GM10847 (cell line): Measurements from ENCODE around the gene MDM2.

Source experiments
- POLR2A ChIP-seq: IDR thresholded peaks from 2 replicates; pipeline ENCODE4 v1.6.1; 2011; ENCODE audit not compliant: insufficient read length; ENCODE audit errors: extremely low read depth

Gene MDM2

GRCh38 chr12:68851592-68852306 lies 43.8 kb downstream of the MDM2 start:
- TF ChIP-seq POLR2A: no peak

GRCh38 chr12:68853396-68854077 lies 45.6 kb downstream of the MDM2 start:
- TF ChIP-seq POLR2A: no peak

- no peak for TF ChIP-seq POLR2A
These were observed 46.1 kb downstream of the MDM2 start for GRCh38 chr12:68854078-68854468.

- no peak for TF ChIP-seq POLR2A
These were observed 46.6 kb downstream of the MDM2 start for GRCh38 chr12:68854554-68854953.

DNA sequence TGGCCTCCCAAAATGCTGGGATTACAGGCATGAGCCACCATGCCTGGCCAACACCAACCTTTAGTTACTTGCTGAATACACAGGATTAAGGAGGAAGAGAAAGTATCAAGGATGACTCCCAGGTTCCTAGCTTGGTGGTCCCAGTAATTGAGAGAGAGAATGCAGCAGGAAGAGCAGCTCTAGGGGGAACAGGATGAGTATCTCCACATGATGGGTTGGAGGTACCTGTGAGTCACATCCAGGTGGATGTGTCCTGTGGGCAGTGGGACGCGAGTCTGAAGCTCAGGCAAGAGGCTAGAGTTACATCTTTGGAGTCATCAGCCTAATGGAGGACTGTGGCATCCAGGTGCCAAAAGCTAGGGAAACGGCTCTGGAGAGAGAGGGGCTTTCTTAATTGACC lies 47.1 kb downstream of the MDM2 start:
- no peak for TF ChIP-seq POLR2A

- TF ChIP-seq POLR2A: no peak
These were observed 47.8 kb downstream of the MDM2 start for GRCh38 chr12:68855771-68856170.

GRCh38 chr12:68856510-68856909 lies 48.5 kb downstream of the MDM2 start:
- no peak for TF ChIP-seq POLR2A

GRCh38 chr12:68861890-68862289 lies 53.9 kb downstream of the MDM2 start:
- TF ChIP-seq POLR2A: no peak

- TF ChIP-seq POLR2A: no peak
These were observed 55.3 kb downstream of the MDM2 start for GRCh38 chr12:68863109-68863770.

- TF ChIP-seq POLR2A: no peak
These were observed 56.6 kb downstream of the MDM2 start for GRCh38 chr12:68864604-68865003.

DNA sequence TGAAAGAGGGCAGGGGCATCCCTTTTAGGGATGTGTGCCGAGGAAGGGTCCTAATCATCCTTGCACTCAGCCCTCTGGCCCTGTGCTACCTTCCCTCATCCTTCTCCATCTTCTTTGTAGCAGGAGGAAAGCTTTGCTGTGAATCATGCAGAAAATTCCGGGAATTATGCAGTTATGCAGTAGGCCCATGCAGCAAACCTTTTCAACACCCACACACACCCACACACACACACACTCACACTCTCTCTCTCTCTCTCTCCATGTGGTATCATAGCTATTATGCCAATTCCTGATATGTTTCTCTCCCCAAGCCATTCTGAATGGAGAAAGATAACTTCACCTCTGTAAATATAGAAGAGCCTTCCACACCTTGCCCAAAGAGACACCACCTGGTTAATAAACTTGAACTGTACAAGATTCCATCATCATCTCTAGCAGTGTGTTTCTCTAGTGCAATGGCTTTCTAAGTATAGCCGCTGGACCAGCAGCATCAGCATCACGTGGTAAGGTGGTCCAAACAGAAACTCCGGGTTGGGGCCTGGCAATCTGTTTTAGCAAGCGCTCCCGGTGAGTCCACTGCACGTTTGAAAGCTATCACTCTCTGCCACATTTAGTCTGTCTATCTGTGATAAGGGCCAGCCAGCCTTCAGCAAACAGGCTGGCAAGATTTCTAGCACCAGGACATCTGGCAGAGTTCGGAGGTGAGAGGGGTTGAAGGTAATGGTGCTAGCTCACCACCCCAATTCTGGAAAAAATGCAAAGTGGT lies 57.6 kb downstream of the MDM2 start:
- TF ChIP-seq POLR2A: no peak

DNA sequence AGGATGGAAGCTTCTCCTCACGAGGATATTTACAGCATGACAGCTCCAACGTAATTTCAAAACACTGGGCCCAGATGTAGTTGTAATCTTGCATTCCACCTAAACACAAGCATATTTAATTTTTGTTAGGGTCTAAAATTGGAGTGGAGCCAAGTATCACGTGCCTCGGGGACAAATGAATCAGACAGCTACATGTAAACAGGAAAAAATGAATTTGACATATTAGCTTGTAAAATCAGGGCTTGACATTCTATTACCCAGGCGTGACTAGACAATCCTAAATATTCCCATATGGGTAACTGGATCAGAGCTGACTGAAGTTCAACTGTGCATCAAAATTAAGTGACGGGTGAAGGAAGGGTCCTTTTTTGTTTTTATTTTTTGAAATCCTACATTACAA lies 59.0 kb downstream of the MDM2 start:
- no peak for TF ChIP-seq POLR2A

GRCh38 chr12:68867606-68868005 lies 59.6 kb downstream of the MDM2 start:
- TF ChIP-seq POLR2A: no peak

- no peak for TF ChIP-seq POLR2A
These were observed 60.2 kb downstream of the MDM2 start for GRCh38 chr12:68868043-68868790.

DNA sequence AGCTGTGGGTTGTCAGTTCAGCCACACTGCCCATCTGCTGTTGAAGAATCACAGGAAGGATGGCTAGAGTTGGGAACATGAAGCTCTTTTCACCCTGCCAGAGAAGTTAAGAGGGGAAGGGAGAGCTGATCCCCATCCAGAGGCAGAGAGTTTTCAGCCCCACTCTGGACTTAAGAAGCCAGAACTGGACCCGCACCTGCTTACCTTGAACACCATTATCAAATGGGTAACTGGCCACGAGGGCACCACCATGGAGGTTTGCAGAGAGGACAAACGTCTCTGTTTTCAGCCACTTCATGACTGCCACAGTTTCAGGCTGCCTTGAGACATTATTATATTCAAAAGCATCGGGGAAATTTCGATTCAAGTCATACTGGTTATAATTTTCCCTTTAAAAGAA lies 62.0 kb downstream of the MDM2 start:
- no peak for TF ChIP-seq POLR2A
